Neural cell (in vitro differentiated cells): ENCODE measurements around the gene UBN1.

Source experiments
- POLR2AphosphoS5 ChIP-seq: IDR thresholded peaks from 2 replicates; pipeline ENCODE4 v1.6.1; 2012
- TF ChIP-seq, protein P1 (sequence below): fragments of 450-650 bp; IDR thresholded peaks from 2 replicates; pipeline ENCODE4 v1.5.1; 2014; ENCODE audit warnings: antibody characterized with exemption, mild to moderate bottlenecking, moderate library complexity; ENCODE audit not compliant: poor library complexity, severe bottlenecking

- no peak for TF ChIP-seq POLR2AphosphoS5
- TF ChIP-seq, protein P1, sequence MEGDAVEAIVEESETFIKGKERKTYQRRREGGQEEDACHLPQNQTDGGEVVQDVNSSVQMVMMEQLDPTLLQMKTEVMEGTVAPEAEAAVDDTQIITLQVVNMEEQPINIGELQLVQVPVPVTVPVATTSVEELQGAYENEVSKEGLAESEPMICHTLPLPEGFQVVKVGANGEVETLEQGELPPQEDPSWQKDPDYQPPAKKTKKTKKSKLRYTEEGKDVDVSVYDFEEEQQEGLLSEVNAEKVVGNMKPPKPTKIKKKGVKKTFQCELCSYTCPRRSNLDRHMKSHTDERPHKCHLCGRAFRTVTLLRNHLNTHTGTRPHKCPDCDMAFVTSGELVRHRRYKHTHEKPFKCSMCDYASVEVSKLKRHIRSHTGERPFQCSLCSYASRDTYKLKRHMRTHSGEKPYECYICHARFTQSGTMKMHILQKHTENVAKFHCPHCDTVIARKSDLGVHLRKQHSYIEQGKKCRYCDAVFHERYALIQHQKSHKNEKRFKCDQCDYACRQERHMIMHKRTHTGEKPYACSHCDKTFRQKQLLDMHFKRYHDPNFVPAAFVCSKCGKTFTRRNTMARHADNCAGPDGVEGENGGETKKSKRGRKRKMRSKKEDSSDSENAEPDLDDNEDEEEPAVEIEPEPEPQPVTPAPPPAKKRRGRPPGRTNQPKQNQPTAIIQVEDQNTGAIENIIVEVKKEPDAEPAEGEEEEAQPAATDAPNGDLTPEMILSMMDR: no peak
Measured at GRCh38 chr16:4900750-4901149, 53.5 kb downstream of the UBN1 start.
